Measurements from ENCODE around the gene FRMD4B. TPM values are rescaled to one million over a fixed set of nuclear protein-coding genes. Genes with fewer than 3 reads are reported as not detected.

Gene FRMD4B
- total RNA-seq, 1 donor from 2014 or later, result 31.3 TPM

- DNase-seq (ENCODE audit: low read depth) (peak; percentile 32), FAIRE-seq (no peak)
- Histone ChIP-seq H3K27me3 (ENCODE audit: control insufficient read depth, insufficient read depth, low read length) (no peaks in the 10 kb centered on the region), H3K36me3 (ENCODE audit: control insufficient read depth, insufficient read depth, low read length) (peaks cover 2% of the 10 kb centered on the region), H3K4me3 (ENCODE audit: low read depth, low read length) (no peak overlapping the region)
- TF ChIP-seq CTCF (IDR thresholded peaks at IDR 0.05; ENCODE audit: insufficient read depth, low read length, severe bottlenecking), result no peak
These were observed 159.8 kb downstream of the FRMD4B start for GRCh38 chr3:69226071-69226470.

DNA sequence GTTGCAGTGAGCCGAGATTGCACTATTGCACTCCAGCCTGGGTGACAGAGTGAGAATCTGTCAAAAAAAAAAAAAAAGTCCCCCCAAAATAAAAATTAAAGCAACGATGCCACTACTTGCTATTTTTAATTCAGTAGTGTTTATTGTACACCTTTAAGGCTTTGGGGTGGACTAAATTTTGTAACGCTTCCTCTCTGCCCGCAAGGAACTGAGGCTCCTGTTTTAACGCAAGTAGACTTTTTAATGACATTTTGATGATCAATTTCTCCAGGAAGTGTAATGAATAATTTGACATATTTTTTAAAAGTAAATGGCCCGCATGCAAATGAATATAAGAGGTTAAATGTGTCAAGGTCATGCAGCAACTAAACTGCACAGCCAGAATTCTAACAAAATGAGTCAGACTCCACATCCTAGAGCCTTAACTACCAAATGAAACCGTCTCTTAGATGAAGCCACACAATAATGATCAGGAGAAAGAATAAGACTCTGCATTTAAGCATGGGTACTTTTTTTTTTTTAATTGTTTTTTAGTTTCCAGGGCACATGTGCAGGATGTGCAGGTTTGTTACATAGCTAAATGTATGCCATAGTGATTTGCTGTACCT lies 166.7 kb downstream of the FRMD4B start:
- DNase-seq (ENCODE audit: low read depth) (no peak), FAIRE-seq (no peak)
- no peaks in the 10 kb centered on the region for H3K27me3 ChIP-seq (ENCODE audit: control insufficient read depth, insufficient read depth, low read length)
- H3K36me3 ChIP-seq (ENCODE audit: control insufficient read depth, insufficient read depth, low read length), result peaks cover 2% of the 10 kb centered on the region
- no peak for TF ChIP-seq CTCF (IDR thresholded peaks at IDR 0.05; ENCODE audit: insufficient read depth, low read length, severe bottlenecking)
- H3K4me3 ChIP-seq (ENCODE audit: low read depth, low read length), result no peak overlapping the region

DNA sequence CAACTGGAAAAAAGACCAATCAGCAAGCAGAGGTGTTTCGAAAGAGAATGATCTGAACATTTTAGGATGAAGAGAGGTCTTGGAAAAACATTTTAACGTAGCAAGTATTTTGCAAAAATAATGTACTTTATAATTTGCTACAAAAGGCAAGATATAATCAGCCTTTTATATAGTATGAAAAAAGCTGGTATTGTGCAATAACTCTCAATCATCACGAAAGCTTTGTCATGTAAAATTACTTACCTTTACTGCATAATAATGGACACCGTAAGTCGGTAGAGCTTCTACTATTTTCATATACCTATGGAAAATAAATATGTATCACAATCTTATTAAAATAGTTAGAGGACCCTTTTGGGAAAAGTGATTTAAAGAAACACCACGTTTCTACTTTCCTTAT lies 167.8 kb downstream of the FRMD4B start:
- DNase-seq (ENCODE audit: low read depth) (no peak), FAIRE-seq (no peak)
- Histone ChIP-seq H3K36me3 (ENCODE audit: control insufficient read depth, insufficient read depth, low read length) (peaks cover 2% of the 10 kb centered on the region), H3K27me3 (ENCODE audit: control insufficient read depth, insufficient read depth, low read length) (no peaks in the 10 kb centered on the region), H3K4me3 (ENCODE audit: low read depth, low read length) (no peak overlapping the region)
- TF ChIP-seq CTCF (IDR thresholded peaks at IDR 0.05; ENCODE audit: insufficient read depth, low read length, severe bottlenecking), result no peak

GRCh38 chr3:69216981-69217380 lies 168.9 kb downstream of the FRMD4B start:
- Histone ChIP-seq H3K36me3 (ENCODE audit: control insufficient read depth, insufficient read depth, low read length) (peaks cover 2% of the 10 kb centered on the region), H3K27me3 (ENCODE audit: control insufficient read depth, insufficient read depth, low read length) (no peaks in the 10 kb centered on the region), H3K4me3 (ENCODE audit: low read depth, low read length) (no peak overlapping the region)
- FAIRE-seq (no peak), DNase-seq (ENCODE audit: low read depth) (no peak)
- TF ChIP-seq CTCF (IDR thresholded peaks at IDR 0.05; ENCODE audit: insufficient read depth, low read length, severe bottlenecking), result no peak

DNA sequence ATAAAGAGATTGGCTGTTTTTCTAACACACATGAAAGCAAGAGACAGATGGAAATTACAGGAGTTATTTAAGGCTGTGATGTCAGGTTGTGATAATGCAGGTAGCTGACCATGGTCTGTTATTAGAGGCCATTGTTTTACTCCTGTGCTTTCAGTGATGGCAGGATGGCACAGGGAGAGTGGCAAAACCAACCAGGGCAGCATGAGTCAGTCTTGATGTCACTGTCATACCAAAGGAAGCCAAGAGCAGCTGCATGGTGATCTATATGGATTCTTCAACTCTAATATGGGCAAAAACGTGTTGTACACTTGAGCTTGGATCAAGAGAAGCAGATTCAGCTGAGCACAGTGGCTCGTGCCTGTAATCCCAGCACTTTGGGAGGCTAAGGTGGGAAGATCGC lies 171.6 kb downstream of the FRMD4B start:
- H3K36me3 ChIP-seq (ENCODE audit: control insufficient read depth, insufficient read depth, low read length), result no peaks in the 10 kb centered on the region
- no peak for TF ChIP-seq CTCF (IDR thresholded peaks at IDR 0.05; ENCODE audit: insufficient read depth, low read length, severe bottlenecking)

More for the DNA sequence above, 171.6 kb downstream of the FRMD4B start:
- FAIRE-seq, result peak; percentile 73
- DNase-seq (ENCODE audit: low read depth), result peak; percentile 39
- H3K4me3 ChIP-seq (ENCODE audit: low read depth, low read length), result no peak overlapping the region
- no peaks in the 10 kb centered on the region for H3K27me3 ChIP-seq (ENCODE audit: control insufficient read depth, insufficient read depth, low read length)

Measured in bronchial epithelial cell (primary cell).